GM19372 (cell line): ENCODE results near the gene DLGAP4.

Experiments used
- ATAC-seq: cut with Tn5 transposase; IDR thresholded peaks from one replicate; pipeline ENCODE4 v1.9.1; 2021; ENCODE audit warnings: mild to moderate bottlenecking, low read depth, moderate library complexity; ENCODE audit not compliant: unreplicated experiment

The DLGAP4 gene

DNA sequence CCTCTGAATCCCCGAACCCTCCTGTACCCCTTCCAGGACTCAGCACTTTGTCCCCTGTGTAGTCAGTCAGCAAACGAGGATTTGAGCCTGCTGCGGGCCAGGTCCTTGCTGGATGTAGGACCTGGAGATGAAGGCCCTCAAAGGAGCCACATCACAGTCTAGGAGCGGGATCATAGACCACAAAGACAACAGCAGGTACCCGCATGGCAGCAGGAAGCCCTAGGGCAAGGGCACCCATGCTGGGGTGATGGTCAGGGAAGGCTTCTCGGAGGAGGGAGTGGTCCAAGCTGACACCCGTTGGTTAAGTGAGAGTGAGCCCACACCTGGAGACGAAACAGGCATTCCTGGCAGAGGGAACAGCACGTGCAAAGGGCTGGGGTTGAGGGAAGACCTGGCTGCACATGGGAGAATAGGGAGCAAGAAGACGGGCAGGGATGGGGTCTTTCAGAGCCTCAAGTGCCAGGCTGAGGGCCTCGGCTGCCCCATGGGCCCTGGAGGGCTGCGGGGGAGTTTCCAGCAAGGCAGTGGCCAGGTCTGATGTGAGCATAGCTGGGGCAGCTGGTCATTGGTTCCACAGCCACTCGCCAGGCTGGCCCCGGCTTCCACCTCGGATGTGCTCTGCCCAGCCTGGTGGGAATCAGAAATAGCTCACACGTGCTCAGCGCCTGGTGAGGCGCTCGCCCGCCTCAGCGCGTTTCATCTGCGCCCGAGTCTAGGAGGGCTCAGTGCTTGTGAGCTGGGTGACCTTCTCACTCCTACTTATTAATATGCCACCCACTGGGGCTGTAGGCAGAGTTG, 15.0 kb downstream of the DLGAP4 start:
- no peak for ATAC-seq

DNA sequence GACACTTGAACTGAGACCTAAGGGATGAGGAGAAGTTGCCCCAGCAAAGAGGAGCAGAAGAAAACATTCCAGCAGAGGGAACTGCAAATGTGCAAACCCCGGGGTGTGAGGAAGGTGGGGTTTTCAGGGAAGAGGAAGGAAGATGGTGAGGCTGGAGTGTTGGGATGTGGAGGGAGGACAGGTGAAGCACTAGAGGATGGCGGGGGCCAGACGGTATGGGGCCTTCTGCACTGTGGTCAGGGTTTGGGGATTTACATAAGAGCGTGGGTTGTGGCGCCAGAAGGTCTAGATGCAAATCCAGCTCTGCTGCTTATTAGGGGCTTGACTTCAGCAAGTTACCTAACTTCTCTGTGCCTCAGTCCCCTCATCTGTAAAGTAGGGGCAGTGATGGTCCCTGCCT, 16.0 kb downstream of the DLGAP4 start:
- ATAC-seq: no peak

DNA sequence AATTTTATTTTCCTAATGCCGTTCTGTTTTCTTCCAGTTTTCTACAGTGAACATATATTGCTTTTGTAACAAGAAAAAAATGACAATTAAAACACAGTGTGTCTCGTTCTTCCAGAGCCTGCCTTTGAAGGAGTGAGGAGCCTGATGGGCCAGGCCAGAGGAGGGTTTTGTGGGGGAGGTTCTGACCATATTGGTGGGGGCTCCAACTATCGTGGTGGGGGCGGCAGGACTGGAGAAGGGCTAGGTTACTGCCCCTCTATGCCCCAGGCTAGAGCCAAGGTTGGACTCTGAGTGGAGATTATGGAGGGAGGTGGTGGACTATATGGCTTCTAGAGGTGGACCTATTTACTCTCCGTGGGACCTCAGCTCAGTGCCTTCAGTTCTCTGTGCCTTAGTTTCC, 24.0 kb downstream of the DLGAP4 start:
- ATAC-seq: no peak

DNA sequence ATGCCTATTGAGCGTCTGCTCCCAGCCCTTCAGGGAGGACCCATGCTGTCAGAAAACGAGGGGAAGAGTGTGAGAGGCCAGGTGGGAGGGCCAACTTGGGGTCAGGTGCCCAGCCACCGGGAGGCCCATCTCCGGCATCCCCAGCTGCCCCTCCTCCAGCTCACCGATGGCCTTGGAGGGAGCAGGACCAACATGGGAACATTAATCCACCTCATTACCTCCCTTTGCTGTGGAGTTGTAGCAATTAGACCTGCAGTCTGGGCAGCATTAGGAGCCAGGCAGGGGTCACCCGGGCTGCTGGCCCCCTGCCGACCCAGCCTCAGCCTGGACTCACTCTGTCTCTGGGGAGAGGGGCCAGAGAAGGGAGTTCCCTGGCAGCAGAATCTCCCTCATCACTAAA, 25.1 kb downstream of the DLGAP4 start:
- ATAC-seq: no peak

DNA sequence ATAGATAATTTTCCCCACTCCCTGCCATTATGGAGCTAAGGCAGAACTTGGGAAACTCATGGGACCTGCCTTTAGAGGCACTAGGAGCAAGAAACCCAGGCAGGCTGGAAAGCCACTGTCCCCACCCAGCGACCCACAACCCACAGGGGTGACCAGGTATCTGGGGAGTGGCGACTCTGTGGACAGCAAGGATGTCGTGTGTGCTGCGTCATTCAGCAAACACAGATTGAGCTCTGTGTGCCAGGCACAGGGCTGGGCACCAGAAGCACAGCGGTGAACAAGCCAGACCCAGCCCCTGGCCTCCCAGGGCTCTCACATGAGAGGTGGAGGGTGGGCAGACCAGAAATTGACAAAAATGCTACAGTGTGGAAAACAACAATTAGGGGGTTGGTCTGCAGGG, 27.7 kb downstream of the DLGAP4 start:
- no peak for ATAC-seq

DNA sequence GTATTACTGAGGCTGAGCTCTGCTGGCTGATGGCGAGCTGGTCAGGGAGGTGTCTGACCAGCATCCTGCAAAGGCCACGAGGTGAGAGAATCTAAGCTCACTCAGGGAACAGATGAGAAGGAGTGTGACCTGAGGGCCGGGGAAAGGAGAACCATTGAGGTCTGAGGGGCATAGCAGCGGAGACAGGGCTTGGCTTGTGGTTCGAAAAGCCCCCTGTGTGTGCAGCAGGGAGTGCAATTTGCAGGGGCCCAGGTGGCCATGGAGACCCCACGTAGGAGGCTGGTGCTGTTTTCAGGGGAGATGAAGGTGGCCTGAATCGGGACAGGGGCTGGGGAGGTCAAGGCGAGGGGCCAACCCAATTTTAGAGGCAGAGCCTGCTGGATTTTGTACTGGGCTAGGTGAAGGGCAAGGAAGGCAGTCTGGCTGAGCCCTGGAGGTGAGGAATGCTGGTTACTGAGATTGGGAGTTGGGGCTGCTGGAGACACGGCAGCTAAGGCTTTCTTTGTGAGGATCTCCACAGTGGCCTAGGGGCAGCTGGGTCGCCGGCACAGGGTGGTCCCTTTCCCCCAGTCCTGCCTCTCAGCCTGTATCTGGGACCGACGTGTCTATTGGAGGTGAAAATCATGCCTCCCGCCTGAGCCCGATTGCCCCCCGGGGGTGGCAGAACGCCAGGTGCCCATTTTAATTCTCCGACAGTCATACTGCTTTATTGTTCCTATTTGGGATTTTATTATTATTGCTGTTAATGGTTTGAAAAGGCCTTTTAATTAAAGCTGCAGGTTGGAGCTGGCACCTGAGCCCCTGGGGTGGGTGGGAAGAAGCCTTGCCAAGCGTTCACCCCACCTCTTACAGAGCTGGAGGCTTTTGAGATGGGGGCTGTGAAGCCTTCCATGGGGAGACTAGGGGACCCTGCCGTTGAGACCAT, 28.4 kb downstream of the DLGAP4 start:
- no peak for ATAC-seq

DNA sequence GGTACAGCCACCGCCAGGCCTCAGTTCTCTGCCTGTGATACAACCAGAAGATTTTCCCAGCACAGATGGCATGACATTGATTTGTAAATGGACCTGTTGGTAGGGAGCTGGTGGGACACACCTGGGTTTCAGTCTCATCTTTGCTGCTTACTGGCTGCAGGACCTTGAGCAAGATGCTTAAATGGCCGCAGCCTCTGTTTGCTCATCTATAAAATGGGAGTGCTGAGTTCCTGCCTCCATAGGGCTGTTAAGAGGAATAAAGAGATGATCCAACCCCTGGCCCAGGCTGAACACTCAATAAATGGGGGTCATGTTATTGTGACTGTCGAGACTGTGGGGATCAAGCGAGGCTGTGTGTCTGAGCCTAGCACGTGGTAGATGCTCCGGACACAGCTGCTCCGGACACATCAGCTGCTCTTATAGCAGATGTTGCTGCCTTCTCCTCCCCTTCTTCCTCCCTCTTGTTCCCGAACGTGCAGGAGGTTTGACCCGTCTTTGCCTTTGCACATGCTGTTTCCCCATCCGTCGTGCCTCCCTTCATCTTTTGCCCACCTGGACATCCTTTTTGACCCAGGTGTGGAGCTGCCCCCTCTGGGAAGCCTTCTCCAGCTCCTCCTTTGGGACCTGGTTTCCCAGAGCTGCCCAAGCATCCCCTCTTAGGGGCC, 29.2 kb downstream of the DLGAP4 start:
- ATAC-seq: no peak

DNA sequence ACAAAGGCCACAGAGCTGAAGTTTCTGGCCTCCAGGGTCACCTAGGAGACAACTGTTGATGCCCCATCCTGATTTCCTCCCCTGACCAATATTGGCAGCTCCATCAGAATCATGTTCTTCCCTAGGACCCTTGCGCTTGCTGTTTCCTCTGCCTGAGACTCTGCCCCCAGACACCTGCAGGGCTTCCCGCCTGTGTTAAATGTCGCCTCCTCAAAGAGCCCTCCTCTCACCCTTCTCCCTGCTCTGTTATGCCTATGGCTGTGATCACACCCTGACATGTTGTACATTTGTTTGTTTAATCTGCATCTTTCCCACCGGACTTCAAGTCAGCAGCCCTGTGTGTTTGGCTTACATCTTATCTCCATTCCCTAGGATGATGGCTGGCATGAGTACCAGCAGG, 30.1 kb downstream of the DLGAP4 start:
- no peak for ATAC-seq

DNA sequence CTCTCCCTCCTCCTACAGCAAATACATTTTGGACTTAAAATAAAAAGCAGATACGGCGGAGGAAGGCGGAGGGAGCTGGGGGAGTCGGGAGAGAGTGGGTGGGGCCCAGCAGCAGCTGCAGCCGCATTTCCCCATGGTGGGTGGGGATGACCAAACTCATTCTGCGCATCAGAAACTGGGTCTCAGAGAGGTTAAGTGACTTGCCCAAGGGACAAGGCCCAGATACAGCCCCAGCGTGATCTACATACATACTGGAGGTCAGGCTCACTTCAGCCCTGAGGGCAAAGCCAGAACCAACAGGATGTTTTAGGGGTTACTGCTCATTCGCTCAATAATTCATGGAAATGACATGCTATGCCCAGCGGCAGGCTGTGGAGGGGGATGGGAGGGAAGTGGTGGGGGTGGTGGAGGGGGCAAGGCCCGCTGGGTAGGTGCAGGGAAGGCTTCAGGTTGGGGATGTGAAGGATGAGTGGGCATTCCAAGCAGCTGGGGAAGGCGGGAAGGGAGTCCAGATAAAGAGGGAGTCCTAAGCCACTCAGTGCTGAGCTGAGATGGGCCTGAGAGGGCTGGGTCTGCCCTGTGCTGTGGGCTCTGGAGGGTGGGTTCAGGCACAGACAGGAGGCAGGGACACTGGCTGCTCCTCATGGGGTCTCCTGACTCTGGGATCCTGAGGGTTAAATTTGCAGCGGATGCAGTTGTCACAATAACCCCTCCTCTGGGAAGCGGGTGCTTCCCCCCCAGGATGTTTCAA, 31.0 kb downstream of the DLGAP4 start:
- no peak for ATAC-seq

DNA sequence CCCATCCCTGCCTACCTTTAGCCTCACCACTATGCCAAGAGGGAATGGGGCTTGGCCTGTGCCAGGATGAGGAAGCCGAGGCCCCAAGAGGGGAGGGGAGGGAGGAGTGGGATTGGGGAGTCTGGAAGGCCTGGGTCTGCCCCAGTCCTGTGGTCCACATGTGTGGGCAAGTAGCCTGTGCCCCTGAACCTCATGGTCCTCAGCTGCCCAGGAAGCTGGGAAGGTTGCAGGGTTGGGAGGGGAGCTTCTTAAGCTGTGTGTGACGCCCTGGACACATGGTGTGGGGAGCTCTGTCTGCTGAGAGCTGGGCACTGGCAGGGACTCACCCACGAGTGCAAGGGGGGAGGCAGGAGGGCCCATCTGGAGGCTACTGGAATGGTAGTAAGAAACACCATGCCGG, 31.7 kb downstream of the DLGAP4 start:
- no peak for ATAC-seq

DNA sequence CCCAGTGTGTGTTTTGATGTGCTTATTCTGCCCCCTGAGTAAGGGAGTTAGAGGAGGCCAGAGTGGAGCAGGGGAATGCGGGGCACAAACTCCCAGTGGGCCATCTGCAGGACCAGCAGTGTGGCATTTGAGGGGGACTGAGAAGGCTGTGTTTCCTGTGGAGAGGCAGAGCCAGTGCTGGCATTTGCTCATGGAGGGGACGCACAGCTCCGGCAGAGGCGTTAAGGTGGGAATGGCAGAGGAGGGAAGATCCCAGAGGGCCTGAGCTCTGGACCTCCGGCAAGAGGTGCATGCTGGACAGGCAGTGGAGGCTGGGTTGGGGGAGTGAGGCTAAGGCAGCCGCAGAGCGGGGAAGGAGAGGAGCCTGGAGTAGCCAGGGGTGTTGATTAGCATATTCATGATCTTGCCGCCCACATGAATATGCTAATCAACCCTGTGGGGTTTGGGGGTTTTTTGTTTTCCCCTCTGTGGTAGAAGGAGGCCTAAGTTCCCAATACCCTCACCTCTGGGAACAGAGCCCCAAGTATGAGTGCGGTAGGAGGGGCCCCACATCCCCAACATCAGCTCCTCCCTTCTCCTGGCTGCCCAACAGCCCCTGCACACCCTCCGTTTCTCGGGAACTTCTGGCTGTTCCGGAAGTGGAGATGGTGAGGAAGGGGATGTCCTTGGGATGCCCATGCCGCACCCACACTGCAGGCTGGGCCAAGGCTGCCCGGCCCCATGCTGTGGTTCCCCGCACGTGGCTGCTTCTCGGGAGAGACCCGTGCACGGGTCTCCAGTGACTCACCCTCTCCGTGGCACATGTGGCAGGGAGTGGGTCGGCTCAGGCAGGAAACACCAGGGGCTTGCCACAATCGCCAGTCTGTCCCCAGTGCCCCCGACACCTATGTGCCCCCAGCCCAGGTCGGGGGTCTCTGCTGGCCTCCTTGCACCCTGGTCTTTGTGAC, 33.8 kb downstream of the DLGAP4 start:
- ATAC-seq: no peak

DNA sequence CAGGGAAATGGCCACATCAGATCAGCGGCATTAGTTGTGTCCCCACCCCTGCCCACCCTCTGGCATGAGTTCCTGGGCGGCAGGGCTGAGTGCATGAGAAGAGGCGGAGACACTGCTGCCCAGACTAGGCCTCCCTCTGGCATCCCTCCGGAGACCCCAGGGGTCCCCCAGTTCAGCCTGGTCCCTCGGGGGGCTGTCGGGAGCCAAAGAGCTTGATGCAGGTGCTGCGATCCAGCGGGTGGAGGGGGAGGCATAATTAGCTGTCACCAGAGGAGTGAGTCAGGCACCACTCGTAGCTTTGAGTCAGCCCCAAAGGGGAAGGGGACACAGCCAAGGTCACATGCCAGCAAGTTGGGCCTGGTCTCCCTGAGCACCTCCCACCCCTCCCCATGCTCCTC, 34.5 kb downstream of the DLGAP4 start:
- ATAC-seq: no peak

DNA sequence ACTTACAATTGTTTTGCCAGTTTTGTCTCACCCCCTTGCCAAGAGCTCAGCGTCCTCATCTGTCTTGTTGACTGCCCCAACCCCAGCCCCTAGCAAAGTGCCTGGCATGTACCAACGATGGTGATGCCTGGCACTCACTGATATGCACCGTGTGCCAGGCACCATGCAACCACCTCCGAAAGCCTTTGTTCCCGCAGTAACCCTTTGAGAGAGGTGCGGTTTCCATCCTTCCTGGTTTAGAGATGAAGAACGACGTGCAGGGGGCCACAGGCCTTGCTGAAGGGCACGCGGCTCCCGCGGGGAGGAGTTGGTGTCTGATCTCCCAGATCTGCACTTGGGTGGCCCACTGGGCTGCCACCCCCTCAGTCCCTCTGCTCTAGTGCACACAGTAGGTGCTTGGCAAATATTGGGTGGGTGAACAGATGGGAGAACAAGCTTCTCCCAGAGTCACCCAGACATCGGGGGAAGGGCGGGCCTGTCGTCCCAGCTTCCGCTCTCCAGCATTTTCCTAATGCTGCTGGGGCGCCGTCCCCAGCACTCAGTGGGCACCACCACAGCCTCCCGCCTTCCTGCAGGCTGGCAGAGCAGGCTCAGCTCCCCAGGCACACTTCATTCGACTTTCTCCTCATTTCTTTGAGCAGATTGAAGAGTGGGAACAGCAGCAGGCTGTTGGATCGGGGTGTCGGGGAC, 35.3 kb downstream of the DLGAP4 start:
- no peak for ATAC-seq

DNA sequence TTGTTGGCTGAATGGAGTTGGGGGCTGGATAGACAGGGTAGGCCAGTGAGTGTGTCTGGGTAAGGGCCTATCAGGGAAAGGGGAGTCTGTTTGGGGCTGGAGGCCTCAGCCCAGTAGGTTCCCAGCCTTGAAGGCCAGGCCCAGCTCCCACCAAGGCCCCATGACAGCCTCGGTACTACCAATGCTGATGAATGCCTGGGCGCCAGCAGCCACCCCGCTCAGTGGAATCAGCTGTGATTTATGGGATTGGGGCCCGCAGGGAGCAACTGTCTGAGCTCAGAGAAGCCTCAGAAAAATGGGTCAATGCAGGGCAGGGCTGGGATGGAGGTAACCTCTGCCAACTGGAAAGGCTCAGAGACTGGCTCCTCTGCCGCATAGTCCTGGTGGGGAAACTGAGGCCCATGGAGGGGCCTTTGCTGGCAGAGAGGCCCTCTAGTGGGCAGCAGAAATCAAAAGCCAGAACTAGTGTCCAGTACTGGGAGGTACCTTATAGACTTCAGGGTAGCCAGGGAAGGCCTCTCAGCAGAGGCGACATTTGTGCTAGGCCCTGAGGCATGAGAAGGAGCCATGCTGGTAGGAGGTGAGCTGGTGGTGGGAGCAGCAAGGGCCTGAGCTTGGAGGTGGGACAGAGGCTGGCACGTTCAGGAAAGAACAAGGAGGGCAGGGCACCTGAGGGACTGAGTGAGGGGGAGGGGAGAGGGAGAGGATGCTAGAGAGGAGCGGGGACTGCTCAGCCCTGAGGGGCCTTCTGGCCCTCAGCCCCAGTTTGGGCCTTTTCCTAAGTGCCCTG, 36.4 kb downstream of the DLGAP4 start:
- no peak for ATAC-seq

DNA sequence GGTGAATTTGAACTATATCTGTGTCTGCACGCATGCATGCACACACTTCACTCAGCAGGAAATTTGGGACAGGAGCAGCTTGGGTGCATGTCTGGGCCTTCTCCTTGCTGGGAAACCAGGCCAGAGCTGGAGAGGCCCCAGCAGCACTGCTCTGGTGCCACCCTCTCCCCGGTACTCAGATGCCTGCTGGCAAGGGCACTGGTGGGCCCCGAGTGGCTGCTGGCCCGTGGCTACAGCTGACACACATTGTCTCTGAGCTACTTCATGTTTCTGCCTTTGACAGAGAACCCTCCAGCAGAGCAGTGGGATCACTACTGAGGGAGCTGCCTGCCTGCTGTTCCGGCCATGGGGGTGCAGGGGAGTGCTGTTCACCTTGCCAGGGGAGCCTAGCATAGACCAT, 37.5 kb downstream of the DLGAP4 start:
- ATAC-seq: no peak

DNA sequence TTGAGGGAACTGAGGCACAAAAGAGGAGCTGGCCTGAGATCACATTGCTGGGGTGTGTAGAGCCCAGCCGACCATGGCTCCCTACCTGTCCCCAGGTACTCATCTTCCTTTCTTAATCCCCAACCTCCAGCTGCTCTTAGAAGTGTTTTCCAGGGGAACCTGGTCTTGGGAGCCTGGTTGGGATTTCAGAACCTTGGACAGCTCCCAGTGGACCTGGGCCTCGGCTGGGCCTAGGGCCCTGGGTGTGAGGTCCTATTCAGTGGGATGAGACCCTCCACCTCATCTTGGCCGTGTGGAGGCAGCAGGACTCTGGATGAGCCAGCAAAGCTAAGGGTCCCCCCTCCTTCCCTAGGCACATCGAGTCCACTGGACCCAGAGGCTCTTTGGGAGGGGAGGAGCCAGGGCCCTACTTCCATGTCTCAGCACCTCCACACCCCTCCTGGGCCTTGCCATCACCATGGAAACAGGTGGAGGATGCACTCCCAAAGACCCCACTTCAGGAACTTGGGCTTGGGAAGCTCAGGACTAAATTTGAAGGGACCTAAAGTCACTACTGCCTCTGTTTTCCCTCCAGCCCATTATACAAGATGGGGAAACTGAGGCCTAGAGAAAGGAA, 38.5 kb downstream of the DLGAP4 start:
- ATAC-seq: no peak

DNA sequence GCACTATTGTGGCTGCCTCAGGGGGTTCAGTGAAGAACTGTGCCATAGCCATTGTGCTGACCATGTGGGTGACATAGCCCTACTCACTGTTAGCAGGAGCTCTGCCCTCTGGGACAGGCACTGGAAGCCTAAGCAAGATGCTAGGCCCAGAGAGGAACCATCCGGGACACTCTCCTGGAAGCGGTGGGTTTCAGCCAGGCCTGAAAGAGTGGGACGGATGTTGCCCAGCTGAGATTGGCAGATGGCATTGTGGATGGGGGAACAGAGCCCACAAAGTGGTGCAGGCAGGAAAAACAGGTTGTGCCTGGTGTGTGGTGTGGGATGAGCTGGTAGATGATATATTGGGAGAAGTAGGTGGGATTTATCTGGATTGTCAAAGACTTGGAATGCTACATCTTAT, 40.1 kb downstream of the DLGAP4 start:
- no peak for ATAC-seq
